ENCODE measurements around the gene CD44.

- no peak for TF ChIP-seq EZH2 (IDR thresholded peaks at IDR 0.05; ENCODE audit: insufficient read depth, poor library complexity, severe bottlenecking)
- no peak for TF ChIP-seq EZH2phosphoT487 (IDR thresholded peaks at IDR 0.05; ENCODE audit: insufficient read depth, low read depth)
These were observed 41.6 kb downstream of the CD44 start for GRCh38 chr11:35180317-35181233.

All from GM23248 (cell line).